K562 (cell line): Measurements from ENCODE around the gene DTNBP1. TPM values are rescaled to one million over a fixed set of nuclear protein-coding genes. Genes with fewer than 3 reads are reported as not detected.

ENCODE experiments used
- CXXC5 ChIP-seq: fragments of 250-450 bp; sonication (Bioruptor Pico); IDR thresholded peaks from 2 replicates; pipeline ENCODE4 v1.8.0; 2022; ENCODE audit warnings: inconsistent platforms, mild to moderate bottlenecking, moderate library complexity
- DMBX1 ChIP-seq: fragments of 250-450 bp; sonication (Bioruptor Pico); IDR thresholded peaks from 2 replicates; pipeline ENCODE4 v1.8.0; 2022; ENCODE audit warnings: inconsistent platforms, mild to moderate bottlenecking, moderate library complexity, borderline replicate concordance
- FOXK1 ChIP-seq: sonication (generic); formaldehyde crosslinking; IDR thresholded peaks from 2 replicates; pipeline ENCODE4 v1.8.0; 2022; ENCODE audit warnings: missing genetic modification reagents, mild to moderate bottlenecking, borderline replicate concordance
- FOXK2 ChIP-seq, 2 experiments: fragments of 450-650 bp; IDR thresholded peaks in 1 of 2; conservative IDR thresholded peaks in 1 of 2; 2 replicates each; pipeline ENCODE4 v1.6.1; 2016; ENCODE audit warnings: low read depth in 2 of 2, mild to moderate bottlenecking in 1 of 2
- KDM1A ChIP-seq, 2 experiments: fragments of 450-650 bp; IDR thresholded peaks; 2 replicates each; pipeline ENCODE4 v1.6.1; 2016; ENCODE audit warnings: mild to moderate bottlenecking in 2 of 2
- MYNN ChIP-seq, 2 experiments: sonication (generic); formaldehyde crosslinking in 1 of 2; IDR thresholded peaks; 2 replicates each; pipeline versions ENCODE4 v1.5.0 to v1.6.1; 2016 to 2020; ENCODE audit warnings: antibody characterized with exemption in 1 of 2, missing genetic modification reagents in 1 of 2
- NBN ChIP-seq: fragments of 450-650 bp; IDR thresholded peaks from 2 replicates; pipeline ENCODE4 v1.6.1; 2016; ENCODE audit warnings: low read depth, mild to moderate bottlenecking
- NCOA6 ChIP-seq: fragments of 450-650 bp; IDR thresholded peaks from 2 replicates; pipeline ENCODE4 v1.6.1; 2017; ENCODE audit warnings: mild to moderate bottlenecking
- RB1 ChIP-seq: fragments of 450-650 bp; IDR thresholded peaks from 2 replicates; pipeline ENCODE4 v1.6.1; 2017; ENCODE audit warnings: low read depth, mild to moderate bottlenecking
- TEAD4 ChIP-seq, 2 experiments: sonication (generic) in 1 of 2; formaldehyde crosslinking in 1 of 2; IDR thresholded peaks; 2 replicates each; pipeline versions ENCODE4 v1.6.1 to v1.8.0; 2012 to 2022; ENCODE audit warnings: borderline replicate concordance in 1 of 2, inconsistent platforms in 1 of 2, low read length in 1 of 2, mild to moderate bottlenecking in 1 of 2, missing genetic modification reagents in 1 of 2
- polyA plus RNA-seq, 8 experiments: library from polyadenylated mRNA; depleted of rRNA in 4 of 8; stranded (reverse) in 5 of 8; unstranded in 3 of 8; fragments of >200 nt; fragmentation: Nextera tagmentation in 2 of 8; fragmentation: Illumina TruSeq in 1 of 8; extraction: Ambion mirVana in 2 of 8; extraction: Trizol in 1 of 8; gene quantifications; 2 replicates each; pipeline versions ENCODE4 v1.2.1 to v1.2.3, GENCODE V29; 2011 to 2014; ENCODE audit warnings: inconsistent platforms in 1 of 8, missing spikeins in 1 of 8
- total RNA-seq, 7 experiments: library from RNA; depleted of rRNA in 6 of 7; stranded (reverse); fragments of >200 nt in 6 of 7; fragmentation: Illumina TruSeq in 2 of 7; extraction: Trizol in 2 of 7; gene quantifications; 2 replicates each; pipeline versions ENCODE4 v1.2.1 to v1.2.3, GENCODE V29; 2011 to 2021; ENCODE audit warnings: low replicate concordance in 1 of 7
- TF ChIP-seq, protein P1 (sequence below), 2 experiments: IDR thresholded peaks in 1 of 2; conservative IDR thresholded peaks in 1 of 2; 2 replicates each; pipeline ENCODE4 v1.6.1; 2016; ENCODE audit warnings: low read depth in 2 of 2, mild to moderate bottlenecking in 1 of 2, missing compliant biosample characterization in 1 of 2, missing genetic modification characterization in 1 of 2, moderate library complexity in 1 of 2
- TF ChIP-seq, protein P2 (sequence below): fragments of 250-450 bp; sonication (Bioruptor Pico); IDR thresholded peaks from 2 replicates; pipeline ENCODE4 v1.4.0; 2020; ENCODE audit warnings: mild to moderate bottlenecking, moderate library complexity
- TF ChIP-seq, protein P3 (sequence below): fragments of 450-650 bp; IDR thresholded peaks from 2 replicates; pipeline ENCODE4 v1.6.1; 2016; ENCODE audit warnings: missing biosample characterization, missing genetic modification characterization
- TF ChIP-seq, protein P4 (sequence below): sonication (generic); formaldehyde crosslinking; IDR thresholded peaks from 2 replicates; pipeline ENCODE4 v1.8.1; 2023; ENCODE audit warnings: mild to moderate bottlenecking, missing genetic modification reagents

The DTNBP1 gene
- total and polyA plus RNA-seq, 9 of the 15 experiments (the other 6 are each of a cell fraction or from before 2014, with no cell fraction given): 16.7 to 54.5 (median 21.4) TPM

DNA sequence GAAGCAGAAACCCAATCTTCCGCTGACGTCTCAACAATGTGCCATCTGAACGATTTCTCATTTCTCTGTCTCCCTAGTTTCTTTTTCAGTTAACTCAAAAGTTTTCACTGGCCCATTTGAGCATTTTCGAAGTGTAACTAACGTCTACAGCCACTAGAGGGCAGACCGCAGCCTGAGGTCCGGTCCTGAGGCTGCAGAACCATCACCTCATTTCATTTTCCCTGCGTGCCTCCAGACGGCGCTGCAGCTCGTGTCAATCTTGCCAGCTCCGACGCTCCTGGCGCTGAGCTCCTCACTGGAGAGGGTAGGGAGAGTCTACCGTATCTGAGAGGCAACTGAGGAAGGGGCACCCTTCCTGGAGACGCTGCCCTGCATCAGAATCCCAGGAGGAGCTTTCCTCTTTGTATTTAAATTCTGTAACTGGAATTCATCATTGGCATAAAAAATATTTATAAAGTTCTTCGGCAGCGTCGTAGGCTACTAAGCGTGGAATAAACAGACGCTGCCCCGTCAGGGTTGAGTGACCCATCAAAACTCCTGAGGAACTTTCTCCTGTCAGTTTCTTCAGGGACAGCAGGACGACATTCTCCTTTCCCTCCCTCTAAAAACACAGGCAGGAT is 28.5 kb upstream of the DTNBP1 start (continued):
- TF ChIP-seq, protein P1, sequence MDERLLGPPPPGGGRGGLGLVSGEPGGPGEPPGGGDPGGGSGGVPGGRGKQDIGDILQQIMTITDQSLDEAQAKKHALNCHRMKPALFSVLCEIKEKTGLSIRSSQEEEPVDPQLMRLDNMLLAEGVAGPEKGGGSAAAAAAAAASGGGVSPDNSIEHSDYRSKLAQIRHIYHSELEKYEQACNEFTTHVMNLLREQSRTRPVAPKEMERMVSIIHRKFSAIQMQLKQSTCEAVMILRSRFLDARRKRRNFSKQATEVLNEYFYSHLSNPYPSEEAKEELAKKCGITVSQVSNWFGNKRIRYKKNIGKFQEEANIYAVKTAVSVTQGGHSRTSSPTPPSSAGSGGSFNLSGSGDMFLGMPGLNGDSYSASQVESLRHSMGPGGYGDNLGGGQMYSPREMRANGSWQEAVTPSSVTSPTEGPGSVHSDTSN (CRISPR knock-in tag; IDR thresholded peaks at IDR 0.05; ENCODE audit: low read depth): no peak
- TF ChIP-seq, protein P1 (tag; conservative IDR thresholded peaks at IDR 0.05; ENCODE audit: low read depth): 0 out of 2 replicates have a peak, but pooled peaks have one; percentile 34
- TF ChIP-seq, protein P2, sequence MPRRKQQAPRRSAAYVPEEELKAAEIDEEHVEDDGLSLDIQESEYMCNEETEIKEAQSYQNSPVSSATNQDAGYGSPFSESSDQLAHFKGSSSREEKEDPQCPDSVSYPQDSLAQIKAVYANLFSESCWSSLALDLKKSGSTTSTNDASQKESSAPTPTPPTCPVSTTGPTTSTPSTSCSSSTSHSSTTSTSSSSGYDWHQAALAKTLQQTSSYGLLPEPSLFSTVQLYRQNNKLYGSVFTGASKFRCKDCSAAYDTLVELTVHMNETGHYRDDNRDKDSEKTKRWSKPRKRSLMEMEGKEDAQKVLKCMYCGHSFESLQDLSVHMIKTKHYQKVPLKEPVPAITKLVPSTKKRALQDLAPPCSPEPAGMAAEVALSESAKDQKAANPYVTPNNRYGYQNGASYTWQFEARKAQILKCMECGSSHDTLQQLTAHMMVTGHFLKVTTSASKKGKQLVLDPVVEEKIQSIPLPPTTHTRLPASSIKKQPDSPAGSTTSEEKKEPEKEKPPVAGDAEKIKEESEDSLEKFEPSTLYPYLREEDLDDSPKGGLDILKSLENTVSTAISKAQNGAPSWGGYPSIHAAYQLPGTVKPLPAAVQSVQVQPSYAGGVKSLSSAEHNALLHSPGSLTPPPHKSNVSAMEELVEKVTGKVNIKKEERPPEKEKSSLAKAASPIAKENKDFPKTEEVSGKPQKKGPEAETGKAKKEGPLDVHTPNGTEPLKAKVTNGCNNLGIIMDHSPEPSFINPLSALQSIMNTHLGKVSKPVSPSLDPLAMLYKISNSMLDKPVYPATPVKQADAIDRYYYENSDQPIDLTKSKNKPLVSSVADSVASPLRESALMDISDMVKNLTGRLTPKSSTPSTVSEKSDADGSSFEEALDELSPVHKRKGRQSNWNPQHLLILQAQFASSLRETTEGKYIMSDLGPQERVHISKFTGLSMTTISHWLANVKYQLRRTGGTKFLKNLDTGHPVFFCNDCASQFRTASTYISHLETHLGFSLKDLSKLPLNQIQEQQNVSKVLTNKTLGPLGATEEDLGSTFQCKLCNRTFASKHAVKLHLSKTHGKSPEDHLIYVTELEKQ (CRISPR knock-in tag): no peak
- TF ChIP-seq, protein P3, sequence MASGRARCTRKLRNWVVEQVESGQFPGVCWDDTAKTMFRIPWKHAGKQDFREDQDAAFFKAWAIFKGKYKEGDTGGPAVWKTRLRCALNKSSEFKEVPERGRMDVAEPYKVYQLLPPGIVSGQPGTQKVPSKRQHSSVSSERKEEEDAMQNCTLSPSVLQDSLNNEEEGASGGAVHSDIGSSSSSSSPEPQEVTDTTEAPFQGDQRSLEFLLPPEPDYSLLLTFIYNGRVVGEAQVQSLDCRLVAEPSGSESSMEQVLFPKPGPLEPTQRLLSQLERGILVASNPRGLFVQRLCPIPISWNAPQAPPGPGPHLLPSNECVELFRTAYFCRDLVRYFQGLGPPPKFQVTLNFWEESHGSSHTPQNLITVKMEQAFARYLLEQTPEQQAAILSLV (tag): 0 out of 2 replicates have a peak, but pooled peaks have one; percentile 29
- TF ChIP-seq FOXK1 (CRISPR knock-in tag) (peak; percentile 73; the same call in 1 of the 2 replicates), RB1 (peak; percentile 83), TEAD4 (IDR thresholded peaks at IDR 0.05; ENCODE audit: low read length) (peak; percentile 60), TEAD4 (CRISPR knock-in tag; IDR thresholded peaks at IDR 0.05; ENCODE audit: borderline replicate concordance) (no peak), KDM1A (IDR thresholded peaks at IDR 0.05) (peak in 1 of 2 experiments; percentile 47; a peak in 1 of 4 replicates), CXXC5 (CRISPR knock-in tag) (peak; percentile 54), FOXK2 (conservative IDR thresholded peaks at IDR 0.05 in 1 of 2, IDR thresholded peaks at IDR 0.05 in 1 of 2; ENCODE audit: low read depth in 2 of 2) (0 out of 4 replicates have a peak, but pooled peaks of 1 of the 2 experiments have one; percentile 25), DMBX1 (CRISPR knock-in tag) (0 out of 2 replicates have a peak, but pooled peaks have one; percentile 55), MYNN (IDR thresholded peaks at IDR 0.05) (0 out of 2 replicates have a peak, but pooled peaks have one; percentile 52), MYNN (CRISPR knock-in tag; IDR thresholded peaks at IDR 0.05) (no peak), NBN (0 out of 2 replicates have a peak, but pooled peaks have one; percentile 23), NCOA6 (no peak)
- TF ChIP-seq, protein P4, sequence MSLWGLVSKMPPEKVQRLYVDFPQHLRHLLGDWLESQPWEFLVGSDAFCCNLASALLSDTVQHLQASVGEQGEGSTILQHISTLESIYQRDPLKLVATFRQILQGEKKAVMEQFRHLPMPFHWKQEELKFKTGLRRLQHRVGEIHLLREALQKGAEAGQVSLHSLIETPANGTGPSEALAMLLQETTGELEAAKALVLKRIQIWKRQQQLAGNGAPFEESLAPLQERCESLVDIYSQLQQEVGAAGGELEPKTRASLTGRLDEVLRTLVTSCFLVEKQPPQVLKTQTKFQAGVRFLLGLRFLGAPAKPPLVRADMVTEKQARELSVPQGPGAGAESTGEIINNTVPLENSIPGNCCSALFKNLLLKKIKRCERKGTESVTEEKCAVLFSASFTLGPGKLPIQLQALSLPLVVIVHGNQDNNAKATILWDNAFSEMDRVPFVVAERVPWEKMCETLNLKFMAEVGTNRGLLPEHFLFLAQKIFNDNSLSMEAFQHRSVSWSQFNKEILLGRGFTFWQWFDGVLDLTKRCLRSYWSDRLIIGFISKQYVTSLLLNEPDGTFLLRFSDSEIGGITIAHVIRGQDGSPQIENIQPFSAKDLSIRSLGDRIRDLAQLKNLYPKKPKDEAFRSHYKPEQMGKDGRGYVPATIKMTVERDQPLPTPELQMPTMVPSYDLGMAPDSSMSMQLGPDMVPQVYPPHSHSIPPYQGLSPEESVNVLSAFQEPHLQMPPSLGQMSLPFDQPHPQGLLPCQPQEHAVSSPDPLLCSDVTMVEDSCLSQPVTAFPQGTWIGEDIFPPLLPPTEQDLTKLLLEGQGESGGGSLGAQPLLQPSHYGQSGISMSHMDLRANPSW (CRISPR knock-in tag): no peak
